Measurements from ENCODE around the gene FTCDNL1.
A peak's percentile ranks its signal among the peaks of the same experiment; 100 is the strongest.

Gene FTCDNL1

DNA sequence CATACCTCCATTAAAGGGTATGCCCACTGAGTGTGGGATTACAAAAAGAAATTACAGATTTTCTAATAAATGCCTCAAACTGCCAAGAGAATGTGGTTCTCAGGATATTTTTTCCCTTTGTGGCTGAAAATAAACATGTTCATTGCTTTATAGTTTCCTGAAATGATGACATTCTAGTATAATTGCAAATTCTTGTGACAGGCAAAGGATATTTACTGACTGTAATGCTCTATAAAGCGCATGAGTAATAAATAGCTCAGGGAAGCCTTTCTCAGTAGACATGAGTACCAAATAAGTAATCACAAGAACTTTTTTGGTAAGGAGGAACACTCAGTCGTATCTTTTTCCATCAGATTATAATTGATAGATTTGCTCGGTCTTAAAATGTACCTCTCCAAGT lies 72.3 kb downstream of the FTCDNL1 start:
- DNase-seq: no peak

DNA sequence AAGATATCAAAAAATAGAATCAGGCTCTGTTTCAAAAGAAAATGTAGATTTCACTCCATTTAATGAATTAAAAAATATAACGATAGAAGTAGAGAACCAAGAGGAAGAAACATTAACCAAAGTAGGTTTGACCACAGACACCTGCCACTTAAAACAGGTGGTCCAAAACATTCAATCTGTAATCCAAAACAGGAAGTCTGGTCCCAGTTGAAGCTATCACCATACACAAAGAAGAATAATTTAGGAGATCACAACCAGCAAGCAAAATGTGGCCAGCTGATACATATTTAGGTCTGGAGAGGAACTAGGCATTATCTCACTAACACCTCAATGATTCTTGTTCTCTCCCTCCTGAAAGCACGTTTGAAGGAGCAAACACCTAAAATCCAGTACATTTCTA lies 73.1 kb downstream of the FTCDNL1 start:
- no peak for DNase-seq

DNA sequence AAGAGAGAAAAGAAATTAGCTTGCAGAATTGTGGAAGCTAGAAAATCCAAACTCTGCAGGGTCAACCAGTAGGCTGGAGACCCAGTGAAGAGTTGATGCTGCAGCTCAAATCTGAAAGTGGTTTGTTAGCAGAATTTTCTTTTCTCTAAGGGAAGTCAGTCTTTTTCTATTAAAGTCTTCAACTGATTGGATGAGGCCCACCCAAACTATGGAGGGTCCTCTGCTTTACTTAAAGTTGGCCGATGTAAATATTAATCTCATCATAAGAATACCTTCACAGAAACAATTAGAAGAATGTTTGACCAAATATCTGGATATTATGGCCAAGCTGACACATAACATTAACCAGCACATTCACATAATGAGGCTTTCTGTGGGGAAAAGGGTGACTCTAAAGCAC lies 73.7 kb downstream of the FTCDNL1 start:
- no peak for DNase-seq

DNA sequence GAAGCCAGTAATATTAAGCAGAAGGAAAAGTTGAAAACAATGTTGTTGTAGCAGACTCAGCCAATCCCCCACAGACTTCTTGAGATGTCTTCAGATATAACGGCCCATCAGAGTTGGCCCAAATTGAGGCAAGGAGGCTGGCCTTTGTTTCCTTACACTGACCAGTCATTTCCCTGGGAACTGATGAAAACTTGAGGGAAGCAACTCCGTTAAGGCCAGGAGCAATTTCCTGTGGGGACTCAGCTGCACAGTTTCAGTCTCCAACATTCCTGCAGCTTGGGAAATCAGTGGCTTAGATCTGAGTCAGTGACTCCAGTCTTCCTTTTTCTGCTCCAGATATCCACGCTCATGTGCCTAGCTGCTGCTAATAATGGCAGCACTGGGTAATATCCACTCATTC lies 75.7 kb downstream of the FTCDNL1 start:
- no peak for DNase-seq

DNA sequence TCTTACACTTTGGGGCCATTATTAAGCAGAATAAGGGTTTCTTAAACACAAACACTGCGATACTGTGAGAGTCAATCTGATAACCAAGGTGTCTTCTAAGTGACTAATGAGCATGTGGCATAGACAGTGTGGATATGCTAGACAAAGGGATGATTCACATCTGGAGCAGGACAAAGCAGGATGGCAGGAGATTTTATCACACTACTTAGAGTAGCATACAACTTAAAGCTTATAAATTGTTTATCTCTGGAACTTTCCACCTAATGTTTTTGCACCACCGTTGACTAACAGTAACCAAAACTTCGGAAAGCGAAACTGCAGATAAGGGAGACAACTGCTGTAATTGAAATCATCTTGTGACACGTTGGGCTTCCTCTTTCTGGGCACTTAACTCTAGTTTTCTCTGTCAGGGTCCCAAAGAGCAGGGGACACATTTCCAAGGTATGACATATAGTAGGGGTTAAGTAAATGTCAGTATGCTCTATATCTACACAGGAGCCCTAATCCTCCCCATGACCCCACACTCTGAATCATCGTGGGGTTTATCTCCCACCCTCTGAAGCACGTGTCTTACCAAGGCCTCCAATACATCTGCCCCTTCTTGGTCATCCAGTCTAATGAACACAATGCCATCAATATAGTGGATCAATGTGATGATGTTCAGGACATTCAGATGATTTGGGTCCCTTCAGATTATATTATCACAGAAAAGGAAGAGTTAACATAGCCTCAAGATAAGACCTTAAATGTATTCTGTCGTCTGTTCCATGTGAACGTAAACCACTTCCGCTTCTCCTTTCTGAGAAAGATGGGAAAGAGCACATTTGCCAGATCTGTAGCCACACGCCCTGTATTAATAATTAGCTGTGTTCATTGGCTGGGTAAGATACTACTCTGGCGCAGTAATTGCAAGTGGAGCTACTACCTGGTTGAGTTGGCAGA lies 78.7 kb downstream of the FTCDNL1 start:
- peak in 1 of 2 donors; percentile 33 for DNase-seq

DNA sequence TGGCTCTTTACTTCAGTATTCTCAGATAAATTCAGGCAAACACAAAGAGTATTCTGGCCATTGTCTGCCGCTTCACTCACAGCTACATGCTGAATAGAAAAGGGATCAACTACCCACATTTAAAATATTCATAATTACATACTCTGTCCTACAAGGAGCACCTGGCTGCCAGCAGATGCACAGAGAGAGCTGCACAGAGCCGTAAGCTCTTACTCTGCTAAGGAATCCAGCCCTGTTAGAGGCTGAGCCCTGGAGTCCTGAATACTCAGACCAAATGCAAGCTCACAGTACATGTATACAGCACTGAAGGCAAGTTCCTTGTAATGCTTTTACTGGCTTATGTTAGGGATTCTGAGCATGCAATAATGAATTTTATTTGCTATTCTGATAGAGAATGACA lies 80.3 kb downstream of the FTCDNL1 start:
- no peak for DNase-seq

DNA sequence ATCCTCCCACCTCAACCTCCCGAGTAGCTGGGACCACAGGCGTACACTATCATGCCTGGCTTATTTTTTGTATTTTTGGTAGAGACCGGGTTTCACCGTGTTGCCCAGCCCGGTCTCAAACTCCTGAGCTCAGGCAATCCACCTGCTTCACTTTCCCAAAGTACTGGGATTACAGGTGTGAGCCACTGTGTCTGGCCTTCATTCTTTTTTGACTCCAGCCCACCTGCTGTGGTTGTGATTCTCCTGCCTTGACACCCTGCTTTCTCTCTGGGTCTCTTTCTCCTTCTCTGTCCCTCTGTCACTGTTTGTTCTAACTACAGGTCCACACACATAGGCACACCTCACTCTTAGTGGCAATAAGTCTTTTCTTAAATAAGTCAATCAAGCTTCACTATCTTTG lies 85.3 kb downstream of the FTCDNL1 start:
- no peak for DNase-seq

DNA sequence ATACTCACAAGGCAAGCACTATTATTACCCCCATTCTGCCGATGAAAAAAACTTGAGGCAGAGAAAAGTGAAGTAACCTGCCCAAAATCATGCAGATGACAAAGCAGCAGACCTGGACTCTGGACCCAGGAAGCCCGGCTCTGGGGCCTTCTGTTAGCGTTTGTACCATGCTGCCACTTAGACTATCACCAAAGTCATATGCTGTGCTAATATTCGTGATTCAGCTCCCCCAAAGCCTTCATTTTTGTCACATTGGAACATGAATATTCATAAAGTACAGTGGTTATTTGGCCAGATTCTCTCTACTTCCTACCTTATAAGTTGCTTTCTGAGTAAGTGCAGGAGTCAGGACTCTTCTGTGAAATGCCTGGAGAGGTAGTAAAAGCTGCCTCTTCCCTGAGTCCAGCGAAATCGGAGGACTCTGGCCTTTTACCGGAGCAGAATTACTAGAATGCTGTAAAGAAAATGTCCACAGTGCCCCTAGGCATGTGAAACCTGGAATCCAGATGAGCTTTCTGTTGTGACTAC lies 86.7 kb downstream of the FTCDNL1 start:
- no peak for DNase-seq

DNA sequence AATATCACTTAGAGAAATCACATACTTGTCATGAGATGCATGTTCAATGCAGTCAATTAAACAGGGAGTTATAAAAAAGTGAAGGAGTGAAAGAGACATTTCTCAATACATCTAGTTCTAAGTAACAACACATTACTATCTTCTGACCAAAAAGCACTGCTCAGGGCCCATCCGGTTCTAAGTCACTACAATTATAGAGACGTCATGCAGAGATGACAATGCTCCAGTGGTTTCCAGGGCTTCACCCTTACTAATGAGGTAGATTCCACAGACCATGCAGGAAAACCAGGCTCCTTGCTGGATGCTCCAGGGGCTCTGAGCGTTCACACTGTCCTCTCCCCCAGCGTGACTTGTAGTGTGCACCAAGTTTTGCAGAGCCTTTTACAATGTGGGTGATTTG lies 88.0 kb downstream of the FTCDNL1 start:
- no peak for DNase-seq

DNA sequence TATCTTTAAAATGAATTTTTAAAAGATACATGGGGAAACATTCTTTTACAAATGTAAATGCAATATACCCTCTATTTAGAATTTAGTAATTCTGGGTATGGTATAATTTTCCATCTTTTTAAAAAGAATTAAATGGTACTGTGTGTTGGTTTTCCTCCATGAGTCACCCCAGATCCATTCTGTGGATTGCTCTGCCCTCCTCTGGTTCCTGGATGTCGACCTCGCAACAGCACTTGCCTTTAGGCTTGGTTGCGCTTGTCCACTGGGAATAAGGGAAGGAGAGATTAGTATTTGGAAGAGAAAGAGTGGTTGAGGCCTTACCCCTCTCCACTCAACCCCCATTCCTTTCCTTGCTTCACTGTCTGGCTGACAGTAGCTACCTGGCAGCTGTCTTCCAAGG lies 90.4 kb downstream of the FTCDNL1 start:
- DNase-seq: no peak

DNA sequence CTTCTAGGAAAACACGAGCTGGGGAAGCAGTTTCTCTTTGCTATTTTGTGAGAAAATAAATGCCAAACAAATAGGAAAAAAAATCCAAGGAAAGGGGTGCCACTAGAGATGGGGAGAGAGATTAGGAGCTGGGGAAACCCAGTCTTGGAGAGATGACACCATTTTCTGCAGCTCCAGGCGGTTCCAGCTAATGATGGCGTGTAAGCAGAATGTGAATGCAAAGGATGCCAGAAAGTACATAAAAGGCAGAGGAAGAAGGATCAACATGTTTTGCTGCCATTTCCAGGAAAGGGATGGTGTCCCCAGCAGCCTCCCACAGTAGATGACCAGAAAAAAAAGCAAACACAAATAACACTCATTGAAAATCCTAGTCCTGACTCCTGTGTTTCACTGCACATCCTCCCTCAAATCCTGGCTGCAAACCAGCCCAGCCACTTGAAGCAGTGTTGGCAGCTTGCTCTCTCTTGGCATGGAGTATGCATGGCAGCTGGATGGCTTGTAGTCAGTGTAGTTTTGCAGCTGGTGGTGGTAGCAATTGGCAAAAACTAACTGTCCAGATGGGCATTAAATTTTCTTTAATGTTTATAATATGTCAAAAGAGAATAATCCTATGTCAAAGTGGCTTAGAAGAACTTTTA lies 93.6 kb downstream of the FTCDNL1 start:
- DNase-seq: no peak

DNA sequence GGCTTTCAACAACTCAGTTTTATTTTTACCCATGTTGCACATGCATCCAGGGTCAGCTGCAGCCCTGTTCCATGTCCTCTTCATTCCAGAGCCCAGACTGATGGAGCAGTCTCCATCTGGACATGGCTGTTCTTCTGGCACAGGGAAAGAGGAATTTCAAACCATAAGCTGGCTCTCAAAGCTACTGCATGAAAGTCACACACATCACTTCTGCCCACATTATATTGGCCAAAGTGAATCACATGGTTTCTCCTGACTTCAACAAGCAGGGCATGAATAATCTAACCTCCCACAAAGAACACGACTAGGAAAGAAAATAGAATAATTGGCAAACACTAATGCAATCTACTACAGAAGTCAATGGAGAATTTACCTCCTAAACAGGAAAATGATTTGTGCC lies 94.2 kb downstream of the FTCDNL1 start:
- no peak for DNase-seq

DNA sequence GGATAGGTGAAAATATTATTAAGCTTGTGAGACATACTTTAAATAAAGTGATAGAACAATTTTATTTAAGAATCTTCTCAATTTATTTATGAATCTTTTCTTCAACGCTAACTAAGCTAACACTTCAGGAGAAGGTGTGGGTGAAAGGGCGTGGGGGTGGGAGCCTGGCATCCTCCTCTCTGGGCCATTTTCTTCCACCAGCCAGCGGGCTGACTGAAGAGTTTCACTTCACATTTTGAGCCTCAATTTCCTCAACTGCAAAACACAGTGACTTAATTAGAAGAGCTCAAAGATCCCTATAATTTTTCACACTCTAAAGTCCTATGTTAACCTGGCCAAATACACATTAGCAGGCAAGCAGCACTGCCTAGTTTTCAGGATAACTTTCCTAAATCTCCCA lies 94.8 kb downstream of the FTCDNL1 start:
- DNase-seq: no peak

DNA sequence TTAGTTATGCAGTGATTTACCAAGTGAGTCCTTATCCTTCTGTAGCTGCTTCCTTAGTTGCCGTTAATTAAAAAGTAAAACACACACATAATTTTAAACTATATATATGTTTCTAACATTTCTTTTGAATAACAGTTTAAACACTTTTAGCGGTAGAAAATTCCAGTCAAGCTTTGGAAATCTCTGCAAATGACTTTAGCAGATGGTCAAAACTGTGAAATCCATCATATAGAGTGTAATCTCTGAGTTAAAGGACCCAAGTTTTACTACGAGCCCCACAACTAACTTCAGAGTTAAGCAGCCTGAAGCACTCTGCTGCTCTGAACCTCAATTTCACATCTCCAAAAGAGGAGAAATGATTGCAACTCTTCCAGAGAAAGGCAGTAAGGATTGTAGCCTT lies 96.2 kb downstream of the FTCDNL1 start:
- no peak for DNase-seq

DNA sequence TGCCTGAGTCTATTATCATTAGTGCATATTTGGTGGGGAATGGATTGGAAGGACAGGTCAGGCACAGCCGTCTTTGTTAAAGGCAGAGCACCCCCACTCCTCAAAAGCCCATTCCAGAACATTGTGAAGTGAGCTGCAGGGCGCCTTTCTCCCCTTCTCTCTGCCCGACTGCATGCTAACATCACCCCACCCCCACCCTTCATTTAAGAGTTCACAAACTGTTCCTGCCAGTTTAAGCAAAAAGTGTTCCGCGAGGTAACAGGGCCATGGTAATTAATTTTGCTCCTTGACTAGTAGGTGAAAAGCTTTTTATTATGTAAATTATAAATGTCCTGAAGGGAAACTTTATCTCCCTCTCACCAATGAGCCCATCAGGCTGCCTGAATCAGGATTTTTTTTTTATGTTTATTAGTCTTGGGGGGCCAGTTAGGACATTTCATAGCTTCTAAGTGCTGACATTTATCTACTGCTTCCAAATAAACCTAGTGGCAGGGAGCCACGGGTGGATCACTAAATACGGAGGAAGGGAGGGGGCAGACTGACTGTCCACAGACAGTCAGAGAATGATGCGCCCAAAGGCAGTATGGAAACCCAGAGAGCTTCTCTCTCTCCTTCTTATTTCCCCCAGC lies 99.4 kb downstream of the FTCDNL1 start:
- DNase-seq: no peak

DNA sequence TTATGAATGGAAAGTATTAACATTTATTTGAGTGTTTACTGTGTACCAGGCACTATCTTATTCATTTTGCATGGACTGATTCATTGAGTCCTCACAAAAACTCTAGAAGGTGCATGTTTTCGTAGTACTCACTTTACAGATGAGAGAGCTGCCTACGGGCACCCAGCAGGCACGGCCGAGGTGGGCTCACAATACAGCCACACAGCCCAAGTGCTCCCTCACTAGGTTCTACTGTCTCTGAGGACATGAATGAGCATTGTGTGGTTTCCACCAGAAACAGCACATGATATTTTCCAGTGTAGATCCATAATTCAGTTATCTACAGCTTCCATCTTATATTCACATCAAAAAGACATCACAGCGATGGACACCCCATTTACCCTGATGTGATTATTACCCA lies 101.4 kb downstream of the FTCDNL1 start:
- no peak for DNase-seq

DNA sequence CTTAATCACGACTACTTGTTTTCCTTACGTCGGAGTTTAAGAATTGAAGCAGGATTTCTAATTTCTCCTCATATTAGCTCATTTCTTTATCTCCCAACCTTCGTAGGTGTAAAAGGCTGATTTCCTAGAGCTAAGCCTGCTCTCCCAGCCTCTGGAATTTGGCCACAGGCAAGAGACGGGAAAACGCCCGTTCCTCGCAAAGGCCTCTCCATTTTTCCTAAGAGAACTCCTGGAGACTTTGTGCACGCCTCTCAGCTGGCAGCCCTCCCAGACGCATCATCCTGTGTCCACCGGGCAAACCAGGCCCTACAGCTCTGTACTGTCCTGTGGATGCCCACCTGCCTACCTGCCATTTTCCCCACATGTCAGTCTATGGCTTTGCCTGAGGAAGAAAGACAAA lies 106.3 kb downstream of the FTCDNL1 start:
- no peak for DNase-seq

DNA sequence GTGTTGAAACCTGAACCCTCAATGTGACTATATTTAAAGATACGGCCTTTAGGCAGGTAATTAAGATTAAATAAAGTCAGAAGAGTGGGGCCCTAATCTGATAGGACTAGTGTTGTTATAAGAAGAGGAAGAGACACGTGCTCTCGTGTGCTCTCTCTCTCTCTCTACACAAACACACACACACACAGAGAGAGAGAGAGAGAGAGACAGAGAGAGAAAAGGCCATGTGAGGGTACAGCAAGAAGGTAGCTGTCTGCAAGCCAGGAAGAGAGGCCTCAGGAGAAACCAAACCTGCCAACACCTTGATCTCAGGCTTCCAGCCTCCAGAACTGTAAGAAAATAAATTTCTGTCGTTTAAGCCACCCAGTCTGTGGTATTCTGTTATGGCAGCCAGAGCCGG lies 106.7 kb downstream of the FTCDNL1 start:
- DNase-seq: no peak

DNA sequence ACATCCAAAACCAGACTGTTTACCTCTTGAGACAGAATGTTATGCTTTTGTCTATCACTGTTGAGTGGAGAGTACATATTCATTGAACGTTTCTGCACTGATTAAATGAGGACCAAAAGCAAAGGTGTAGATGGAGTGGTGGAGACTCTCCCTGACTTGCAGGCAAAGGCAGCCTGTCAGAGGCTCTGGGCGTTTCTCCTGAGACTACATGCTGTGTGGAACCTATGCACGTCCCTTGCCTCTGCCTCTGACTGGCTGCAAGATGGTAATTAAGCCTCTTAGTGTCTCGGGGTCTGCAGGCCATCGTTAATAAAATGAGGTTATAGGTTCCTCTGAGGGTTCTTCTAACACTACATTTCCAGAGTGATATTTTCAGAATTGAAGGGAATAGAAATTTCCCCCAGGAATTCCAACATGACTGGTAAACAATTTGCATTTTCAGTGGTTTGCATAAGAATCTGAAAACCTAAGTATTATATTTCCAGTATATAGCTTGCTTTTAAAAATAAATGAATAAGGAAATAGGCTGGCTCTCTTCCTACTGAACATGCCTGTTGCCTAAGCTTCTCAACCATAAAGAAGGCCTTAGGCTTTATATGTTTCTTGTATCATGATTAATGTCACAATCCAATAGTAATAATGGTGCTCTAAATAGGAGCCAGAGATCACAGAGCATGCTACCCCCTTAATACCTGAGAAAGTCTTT lies 107.4 kb downstream of the FTCDNL1 start:
- no peak for DNase-seq

DNA sequence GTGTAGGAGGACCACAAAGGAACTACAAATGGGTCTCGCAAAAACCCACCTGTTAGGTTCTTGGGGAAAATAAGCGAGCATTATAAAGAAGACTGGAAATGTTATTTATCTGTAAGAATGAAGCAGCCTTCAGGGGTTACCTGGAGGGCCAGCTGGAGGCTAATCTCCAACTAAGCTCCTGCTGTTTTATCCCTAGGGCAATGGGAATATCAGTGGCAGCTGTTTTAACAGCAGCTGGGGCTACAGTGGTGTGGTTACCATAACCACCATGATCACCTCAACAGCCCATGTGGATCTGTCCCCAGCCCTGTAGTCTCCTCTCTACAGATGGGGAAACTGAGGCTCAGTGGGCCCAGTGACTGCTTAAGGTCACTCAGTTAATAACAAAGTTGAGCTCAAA lies 108.1 kb downstream of the FTCDNL1 start:
- DNase-seq: no peak

DNA sequence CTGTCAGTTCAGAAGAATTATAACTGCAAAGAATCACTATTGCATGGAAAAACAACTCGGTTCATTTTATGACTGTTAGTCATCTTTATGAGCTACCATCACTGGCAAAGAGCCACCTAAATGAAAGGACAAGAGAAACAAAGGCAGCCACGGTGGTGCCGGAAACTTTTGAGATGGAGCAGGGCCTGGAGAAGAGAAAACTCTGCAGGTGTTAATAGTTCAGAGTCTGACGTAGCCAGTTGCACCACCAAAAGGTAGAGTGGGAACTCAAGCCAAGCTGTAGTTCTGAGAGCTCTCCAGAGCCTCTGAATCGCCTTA lies 110.9 kb downstream of the FTCDNL1 start:
- no peak for DNase-seq

DNA sequence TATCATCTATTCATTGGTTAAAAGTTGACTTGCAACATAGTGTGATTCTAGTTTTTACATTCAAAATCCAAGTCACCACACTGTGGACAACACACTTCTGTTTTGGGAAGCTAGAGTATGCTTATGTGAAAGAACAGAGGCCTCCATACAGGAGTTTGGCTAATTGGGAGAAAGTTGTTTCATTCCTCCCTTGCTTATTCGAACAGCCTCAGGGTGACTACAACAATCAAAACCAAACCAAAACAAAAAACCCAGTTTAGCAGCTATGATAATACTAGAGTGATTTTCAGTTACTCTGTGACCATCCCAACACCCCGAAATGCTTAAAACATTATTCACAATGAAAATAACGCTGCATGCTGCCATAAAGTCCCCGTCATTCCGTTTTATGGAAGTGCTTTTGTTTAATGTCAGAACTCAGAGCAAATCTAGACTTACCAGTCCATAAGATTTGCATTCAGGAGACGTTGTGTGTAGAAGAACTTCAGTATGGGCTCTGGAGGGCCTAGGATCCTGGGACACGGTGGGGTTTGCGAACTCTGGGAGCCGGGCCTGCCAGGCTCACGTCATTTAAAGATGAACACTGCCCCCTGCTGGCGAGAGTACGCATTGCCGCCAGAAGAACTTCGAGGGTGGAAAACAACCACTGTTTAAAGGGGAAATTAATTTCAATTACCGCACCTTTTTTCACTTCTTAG lies 111.4 kb downstream of the FTCDNL1 start:
- peak; percentile 24 to 36 for DNase-seq
